ENCODE results near the gene BRK1.
"Not testable (repeated sequence)": the region's sequence is repeated elsewhere in the genome, so short reads cannot be mapped to it uniquely, and the experiment has no call there.

The BRK1 gene

DNA sequence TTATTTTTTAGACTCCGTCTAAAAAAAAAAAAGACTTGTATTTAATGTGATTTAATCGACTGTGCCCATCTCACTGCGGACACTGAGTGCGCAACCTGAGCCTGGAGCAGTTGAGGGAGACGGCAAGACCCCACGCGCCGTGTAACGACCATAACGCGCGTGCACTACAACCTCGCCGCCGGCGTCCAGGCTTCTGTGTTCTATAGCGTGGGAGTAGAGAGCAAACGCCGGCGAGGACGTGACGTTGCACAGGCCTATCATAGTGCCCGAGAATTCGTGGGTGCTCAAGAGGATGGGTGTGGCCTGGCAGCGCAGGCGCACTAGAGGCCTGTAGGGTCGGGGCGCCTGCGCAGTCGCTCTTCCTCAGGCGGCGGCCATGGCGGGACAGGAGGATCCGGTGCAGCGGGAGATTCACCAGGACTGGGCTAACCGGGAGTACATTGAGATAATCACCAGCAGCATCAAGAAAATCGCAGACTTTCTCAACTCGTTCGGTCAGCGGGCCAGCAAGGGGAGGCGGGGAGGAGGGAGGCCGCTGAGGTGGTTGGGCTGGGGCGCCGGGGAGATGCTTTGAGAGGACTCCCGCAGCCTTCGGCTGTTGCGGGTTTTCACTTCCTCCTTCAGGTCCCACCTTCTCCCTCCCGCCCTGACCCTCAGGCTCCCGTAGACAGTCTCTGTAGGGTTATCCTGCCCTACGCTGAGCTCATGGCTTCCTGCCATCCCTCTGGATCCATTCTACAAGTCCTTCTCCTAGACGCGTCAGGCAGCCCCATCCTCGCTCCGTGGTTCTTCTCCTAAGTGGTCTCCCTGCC lies at the start of gene BRK1:
Gene BRK1 (plus strand): TSS at position 350 of the 812 bp plus-strand sequence. CDS start 27 bp downstream, at position 377.
- DNase-seq (ENCODE audit: low read depth in 3 of 3), result peak; percentile 89 to 92 (median 91)

DNA sequence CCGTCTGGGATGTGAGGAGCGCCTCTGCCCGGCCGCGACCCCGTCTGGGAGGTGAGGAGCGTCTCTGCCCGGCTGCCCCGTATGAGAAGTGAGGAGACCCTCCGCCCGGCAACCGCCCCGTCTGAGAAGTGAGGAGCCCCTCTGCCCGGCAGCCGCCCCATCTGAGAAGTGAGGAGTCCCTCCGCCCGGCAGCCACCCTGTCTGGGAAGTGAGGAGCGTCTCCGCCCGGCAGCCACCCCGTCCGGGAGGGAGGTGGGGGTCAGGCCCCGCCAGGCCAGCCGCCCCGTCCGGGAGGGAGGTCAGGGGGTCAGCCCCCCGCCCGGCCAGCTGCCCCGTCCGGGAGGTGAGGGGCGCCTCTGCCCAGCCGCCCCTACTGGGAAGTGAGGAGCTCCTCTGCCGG lies 45.4 kb upstream of the BRK1 start:
- DNase-seq (ENCODE audit: low read depth in 3 of 3), result not testable (repeated sequence)

DNA sequence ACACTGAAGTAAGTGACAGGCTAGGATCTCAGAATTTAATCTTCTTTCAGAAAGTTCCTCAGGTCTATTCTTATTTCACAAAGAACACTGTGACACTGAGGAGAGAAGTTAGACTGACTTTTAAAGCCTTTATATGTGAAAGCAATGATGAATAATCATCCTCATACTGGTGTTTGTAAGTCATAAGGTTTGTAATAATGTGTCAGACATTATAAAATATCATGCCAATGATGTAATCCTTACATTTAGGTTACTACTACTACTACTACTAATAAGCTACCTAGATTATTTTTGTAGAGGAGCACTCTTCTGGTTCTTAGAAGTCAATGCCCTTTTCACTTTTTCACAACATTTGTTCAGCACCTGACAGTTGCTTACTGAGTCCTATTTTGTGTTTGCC lies 40.8 kb upstream of the BRK1 start:
- DNase-seq (ENCODE audit: low read depth in 3 of 3), result no peak

DNA sequence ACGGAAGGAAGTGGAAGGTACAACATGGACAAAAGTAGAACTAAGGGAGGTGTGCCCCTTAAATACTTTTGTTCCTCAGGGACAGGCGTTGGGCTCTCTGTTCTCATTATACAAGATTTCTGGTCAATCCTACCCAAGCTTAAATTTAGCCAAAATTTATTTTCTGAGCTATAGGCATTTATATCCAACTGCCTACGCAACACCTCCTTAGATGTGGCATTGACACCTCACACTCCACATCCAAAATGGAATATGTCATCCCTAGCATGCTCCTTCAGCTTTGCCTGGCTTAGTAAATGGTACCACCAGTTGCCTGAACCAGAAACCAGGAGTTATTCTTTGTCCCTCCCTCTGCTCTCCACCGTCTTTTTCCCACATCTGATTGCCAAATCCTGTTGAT lies 33.6 kb upstream of the BRK1 start:
- no peak for DNase-seq (ENCODE audit: low read depth in 3 of 3)

DNA sequence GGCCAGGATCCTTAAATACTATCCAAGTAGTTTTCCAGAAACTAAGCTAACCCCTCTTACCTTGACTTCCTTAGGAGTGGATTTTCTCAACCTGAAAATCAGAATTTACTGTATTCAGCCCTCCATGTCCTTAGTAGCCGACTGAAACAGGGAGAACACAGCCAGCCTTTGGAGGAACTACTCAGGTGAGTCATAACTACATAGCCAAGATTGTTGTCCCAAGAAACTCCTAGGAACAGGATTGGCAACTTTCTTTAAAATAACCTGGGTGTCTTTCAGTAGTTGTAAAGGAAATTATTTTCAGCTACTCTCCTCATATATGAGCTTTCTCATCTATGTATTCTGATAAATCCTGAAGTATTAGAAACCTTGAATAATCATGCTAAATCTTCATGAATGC lies 29.7 kb upstream of the BRK1 start:
- DNase-seq (ENCODE audit: low read depth in 3 of 3), result no peak

DNA sequence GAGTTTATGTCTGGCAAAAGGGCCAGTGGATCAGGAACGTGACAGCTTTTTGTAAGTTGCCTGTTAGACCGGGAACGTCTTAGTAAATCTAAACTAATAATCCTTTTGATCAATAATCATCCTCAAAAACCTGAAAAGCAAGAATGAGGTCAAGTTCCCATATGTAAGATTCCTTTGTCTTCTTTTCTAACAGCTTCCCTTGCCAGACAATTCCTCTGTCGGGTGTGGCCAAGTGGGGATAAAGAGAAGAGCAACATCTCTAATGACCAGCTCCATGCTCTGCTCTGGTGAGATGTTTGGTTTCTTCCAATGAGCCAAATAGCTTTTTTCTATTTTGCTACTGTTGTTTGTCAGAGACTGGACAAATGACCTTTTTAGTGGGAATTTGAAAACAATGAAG lies 27.2 kb upstream of the BRK1 start:
- no peak for DNase-seq (ENCODE audit: low read depth in 3 of 3)

DNA sequence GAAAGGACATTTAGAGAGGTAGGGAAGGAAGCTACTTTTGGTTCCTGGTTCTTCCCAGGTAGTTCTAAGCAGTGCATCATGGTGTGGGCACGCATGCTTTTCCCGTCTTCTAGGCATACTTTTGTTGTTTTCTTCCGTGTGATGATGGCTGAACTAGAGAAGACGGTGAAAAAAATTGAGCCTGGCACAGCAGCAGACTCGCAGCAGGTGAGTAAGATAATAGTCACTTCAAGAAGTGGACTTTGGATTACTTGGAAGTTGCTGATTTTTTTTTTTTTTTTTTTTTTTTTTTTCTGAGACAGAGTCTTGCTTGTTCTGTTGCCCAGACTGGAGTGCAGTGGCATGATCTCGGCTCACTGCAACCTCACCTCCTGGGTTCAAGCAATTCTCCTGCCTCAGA lies 25.3 kb upstream of the BRK1 start:
- DNase-seq (ENCODE audit: low read depth in 3 of 3), result no peak

DNA sequence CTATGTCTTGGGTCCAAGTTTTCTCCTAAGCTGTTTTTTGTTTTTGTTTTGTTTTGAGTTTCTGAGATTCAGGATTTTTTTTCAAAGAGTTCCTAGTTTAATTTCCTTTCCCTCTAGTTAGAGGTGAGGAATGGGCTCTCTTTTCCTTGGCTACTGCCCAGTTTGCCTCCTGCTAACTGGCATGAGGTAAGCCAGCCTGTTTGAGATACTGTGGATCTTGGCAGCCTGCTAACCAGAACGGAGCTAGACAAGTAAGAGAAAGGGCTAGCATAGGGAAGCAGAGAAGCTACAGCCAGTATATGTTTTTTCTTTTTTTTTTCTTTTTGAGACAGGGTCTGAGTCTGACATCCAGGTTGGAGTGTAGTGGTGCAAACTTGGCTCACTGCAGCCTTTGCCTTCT lies 24.7 kb upstream of the BRK1 start:
- DNase-seq (ENCODE audit: low read depth in 3 of 3), result not testable (repeated sequence)

DNA sequence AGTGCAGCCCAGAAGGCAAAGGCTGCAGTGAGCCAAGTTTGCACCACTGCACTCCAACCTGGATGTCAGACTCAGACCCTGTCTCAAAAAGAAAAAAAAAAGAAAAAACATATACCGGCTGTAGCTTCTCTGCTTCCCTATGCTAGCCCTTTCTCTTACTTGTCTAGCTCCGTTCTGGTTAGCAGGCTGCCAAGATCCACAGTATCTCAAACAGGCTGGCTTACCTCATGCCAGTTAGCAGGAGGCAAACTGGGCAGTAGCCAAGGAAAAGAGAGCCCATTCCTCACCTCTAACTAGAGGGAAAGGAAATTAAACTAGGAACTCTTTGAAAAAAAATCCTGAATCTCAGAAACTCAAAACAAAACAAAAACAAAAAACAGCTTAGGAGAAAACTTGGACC lies 24.1 kb upstream of the BRK1 start:
- not testable (repeated sequence) for DNase-seq (ENCODE audit: low read depth in 3 of 3)

DNA sequence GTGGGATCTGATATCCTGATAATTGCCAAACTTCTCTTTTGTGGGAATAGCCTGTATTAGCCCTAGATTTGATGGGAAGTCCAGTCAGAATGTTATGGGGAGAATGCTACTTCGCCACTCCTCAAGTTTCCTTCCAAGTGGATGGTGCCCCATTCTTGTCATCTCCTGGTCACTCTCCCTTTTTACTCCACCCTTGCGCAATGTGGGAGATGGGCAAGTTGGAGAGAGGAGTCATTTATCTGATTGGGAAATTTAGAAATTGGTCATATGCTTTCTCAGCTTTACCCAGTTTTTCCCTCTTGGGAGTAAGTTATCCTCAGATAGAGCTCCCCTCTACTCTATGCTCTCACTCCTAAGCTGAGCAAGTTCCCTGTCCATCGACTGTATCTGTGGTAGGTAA lies 21.8 kb upstream of the BRK1 start:
- no peak for DNase-seq (ENCODE audit: low read depth in 3 of 3)

DNA sequence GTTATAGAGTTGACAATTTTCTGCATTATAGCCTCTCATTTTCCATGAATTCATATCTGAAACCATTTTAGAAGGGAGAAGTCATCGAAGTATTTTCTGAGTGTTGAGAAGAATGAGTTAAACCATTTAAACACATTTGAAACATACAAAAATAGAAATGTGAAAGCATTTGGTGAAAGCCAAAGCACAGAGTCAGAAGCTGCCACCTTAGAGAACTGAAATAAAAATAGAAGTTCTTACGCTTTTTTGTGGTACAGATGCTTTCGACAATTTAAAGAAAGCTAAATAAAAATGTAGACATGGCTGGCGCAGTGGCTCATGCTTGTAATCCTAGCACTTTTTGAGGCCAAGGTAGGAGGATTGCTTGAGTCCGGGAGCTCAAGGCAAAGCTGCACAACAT lies 16.4 kb upstream of the BRK1 start:
- no peak for DNase-seq (ENCODE audit: low read depth in 3 of 3)

DNA sequence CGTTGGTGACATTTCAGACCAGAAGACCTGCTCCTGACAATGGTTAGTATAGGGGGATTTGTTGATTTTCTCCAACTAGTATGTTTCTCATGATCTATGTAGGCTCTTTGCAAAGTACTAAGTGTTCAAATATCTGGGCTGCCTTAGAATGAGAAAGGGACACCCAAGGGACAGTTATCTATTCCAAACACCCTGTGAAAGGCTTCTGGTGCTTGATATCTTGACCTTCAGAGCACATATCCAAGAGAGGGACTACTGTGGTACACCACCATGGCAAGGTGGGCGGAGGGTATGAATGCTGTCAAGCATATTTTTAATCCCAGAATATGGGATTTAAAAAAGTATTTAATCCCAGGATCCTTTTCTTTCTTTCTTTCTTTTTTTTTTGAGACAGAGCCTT lies 8.6 kb upstream of the BRK1 start:
- no peak for DNase-seq (ENCODE audit: low read depth in 3 of 3)

DNA sequence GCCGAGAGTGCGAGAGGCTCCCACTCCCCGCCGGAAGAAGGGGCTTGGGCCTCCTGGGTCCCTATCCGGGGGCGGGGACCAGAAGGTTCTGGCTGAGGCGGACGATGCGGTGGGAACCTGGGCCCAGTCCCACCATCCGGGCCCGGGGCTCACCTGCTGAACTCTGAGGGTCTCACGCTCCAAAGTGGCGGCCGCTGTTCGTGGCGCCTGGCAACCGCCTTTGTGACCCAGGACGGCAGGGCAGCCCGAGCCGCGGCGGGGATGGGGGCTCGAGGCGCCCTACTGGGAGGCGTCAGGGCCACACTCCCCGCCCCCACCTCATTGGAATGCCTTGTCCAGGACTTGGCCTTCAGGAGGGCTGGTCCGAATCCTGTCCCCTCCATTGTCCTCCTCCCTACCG lies 7.4 kb upstream of the BRK1 start, which contains the start of gene FANCD2OS:
Gene FANCD2OS (minus strand): TSS at position 165 of the 400 bp plus-strand sequence. CDS start 3,481 bp downstream, outside the sequence.
- DNase-seq (ENCODE audit: low read depth in 3 of 3), result no peak

DNA sequence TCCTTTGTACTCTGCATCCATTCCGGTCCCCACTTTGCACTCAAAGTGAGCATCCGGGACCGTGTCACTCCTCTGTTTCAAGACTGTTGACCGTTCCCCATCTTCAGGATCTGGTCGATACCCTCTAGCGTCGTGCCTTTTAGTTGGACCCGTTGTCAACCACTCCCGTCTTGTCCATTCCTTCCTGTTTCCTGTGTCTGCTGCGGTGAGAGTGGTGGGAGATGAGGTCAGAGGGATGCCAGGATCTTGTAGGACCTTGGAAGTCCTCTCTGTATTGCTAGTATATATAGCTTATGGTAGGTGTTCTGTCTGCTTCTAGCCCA lies 624 bp downstream of the BRK1 start:
- no peak for DNase-seq (ENCODE audit: low read depth in 3 of 3)

DNA sequence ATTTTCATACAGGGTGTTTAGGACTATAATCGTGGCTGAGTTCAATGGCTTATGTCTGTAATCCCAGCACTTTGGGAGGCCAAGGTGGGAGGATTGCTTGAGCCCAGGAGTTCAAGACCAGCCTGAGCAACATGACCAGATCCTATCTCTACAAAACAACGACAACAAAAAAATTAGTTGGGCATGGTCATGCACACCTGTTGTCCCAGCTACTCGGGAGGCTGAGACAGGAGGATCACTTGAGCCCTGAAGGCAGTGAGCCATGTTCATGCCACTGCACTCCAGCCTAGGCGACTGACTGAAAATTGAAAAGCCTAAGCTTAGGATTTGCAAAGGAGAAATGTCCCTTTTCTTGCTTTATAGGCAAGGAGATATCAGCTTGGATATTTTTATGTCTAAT lies 1.5 kb downstream of the BRK1 start:
- DNase-seq (ENCODE audit: low read depth in 3 of 3), result no peak

DNA sequence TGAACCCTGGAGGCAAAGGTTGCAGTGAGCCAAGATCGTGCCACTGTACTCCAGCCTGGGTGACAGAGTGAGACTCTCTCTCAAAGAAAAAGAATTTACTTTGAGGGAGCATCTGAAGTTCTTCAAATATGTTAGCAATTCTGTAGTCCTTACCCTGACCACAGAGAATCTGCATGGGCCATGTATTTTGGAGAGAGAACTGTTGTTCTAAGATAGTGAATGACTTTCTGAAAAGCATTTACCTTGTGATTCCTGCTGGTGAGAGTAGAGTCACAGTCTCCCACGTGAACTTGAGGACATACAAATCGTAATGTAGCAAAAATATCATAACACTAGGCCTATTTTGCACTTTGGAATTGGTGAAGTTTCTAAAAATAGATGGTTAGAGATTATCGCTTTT lies 3.9 kb downstream of the BRK1 start:
- DNase-seq (ENCODE audit: low read depth in 3 of 3), result no peak

DNA sequence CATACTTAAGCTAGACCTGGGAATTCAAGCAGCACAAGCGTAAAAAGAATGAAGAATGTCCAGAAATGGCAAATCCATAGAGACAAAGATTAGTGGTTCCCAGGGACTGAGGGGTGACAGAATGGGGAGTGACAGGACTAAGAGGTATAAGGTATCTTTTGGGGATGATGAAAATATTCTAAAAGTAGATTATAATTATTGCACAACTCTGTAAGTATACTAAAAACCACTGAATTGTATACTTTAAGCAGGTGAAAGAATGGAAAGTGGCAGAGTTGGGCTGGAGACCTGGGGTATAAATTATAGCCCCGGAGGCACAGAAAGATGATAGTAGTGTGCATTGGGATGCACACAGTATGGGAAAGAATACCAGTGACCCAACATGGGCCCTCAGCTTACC lies 5.6 kb downstream of the BRK1 start:
- DNase-seq (ENCODE audit: low read depth in 3 of 3), result no peak

DNA sequence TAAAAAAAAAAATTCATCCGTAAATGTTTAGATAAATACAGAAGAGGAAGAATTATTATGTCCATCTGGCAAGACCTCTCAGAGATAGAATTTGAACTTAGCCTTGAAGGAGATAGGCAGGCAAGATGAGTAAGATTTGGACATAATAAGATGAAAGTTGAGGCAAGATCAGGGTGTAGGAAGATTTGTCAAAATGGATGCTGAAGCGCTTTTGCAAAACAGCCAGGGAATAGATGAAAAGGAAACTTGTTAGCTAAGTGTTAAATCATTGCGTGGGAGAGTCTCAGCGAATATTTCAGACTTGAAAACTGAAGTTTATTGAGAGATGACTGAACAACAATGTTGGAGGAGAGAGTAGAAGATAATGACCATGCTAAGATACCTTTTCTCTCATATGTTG lies 7.2 kb downstream of the BRK1 start:
- no peak for DNase-seq (ENCODE audit: low read depth in 3 of 3)

DNA sequence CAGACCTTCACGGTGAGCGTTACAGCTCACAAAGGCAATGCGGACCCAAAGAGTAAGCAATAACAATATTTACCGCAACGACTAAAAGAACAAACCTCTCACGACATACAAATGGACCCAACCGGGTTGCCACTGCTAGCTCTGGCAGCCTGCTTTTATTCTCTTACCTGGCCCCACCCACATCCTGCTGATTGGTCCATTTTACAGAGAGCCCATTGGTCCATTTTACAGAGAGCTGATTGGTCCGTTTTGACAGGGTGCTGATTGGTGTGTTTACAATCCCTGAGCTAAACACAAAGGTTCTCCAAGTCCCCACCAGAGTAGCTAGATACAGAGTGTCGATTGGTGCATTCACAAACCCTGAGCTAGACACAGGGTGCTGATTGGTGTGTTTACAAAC lies 20.4 kb downstream of the BRK1 start:
- DNase-seq (ENCODE audit: low read depth in 3 of 3), result not testable (repeated sequence)

DNA sequence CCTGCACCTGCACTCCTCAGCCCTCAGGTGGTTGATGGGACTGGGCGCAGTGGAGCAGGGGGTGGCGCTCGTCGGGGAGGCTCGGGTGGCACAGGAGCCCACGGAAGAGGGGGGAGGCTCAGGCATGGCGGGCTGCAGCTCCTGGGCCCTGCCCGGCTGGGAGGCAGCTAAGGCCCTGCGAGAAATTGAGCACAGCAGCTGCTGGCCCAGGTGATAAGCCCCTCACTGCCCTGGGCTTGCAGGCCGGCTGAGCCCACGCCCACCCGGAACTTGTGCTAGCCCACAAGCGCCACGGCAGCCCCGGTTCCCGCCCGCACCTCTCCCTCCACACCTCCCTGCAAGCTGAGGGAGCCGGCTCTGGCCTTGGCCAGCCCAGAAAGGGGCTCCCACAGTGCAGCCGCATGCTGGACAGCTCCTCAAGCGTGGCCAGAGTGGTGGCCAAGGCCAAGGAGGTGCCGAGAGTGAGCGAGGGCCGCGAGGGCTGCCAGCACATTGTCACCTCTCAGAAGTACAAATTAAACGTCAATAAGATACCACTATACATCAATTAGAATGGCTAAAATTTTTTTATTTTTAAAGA lies 21.0 kb downstream of the BRK1 start:
- no peak for DNase-seq (ENCODE audit: low read depth in 3 of 3)

DNA sequence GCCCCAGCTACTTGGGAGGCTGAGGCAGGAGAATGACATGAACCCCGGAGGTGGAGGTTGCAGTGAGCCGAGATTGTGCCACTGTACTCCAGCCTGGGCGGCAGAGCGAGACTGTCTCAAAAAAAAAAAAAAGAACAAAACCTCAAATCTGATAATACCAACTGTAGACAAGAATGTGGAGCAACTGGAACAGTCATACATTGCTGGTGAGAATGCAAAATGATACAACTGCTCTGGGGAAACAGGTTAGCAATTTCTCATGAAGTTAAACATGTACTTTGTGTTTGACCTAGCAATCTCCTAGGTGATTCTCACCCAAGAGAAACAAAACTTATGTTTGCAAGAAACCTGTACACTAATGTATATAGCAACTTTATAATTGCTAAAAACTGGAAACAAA lies 21.7 kb downstream of the BRK1 start:
- DNase-seq (ENCODE audit: low read depth in 3 of 3), result no peak

DNA sequence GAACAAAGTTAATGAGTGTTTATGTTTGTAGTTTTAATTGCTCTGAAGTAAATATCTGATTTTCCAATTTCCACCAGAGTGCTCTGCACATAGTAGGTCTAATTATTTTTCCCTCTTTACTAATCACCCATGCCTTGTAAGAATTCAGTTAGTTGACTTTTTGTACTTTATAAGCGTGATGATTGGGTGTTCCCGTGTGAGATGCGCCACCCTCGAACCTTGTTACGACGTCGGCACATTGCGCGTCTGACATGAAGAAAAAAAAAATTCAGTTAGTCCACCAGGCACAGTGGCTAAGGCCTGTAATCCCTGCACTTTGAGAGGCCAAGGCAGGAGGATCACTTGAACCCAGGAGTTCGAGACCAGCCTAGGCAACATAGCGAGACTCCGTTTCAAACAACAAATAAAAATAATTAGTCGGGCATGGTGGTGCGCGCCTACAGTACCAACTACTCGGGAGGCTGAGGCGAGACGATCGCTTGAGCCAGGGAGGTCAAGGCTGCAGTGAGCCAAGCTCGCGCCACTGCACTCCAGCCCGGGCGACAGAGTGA lies 25.6 kb downstream of the BRK1 start:
- no peak for DNase-seq (ENCODE audit: low read depth in 3 of 3)

All from stimulated activated CD4-positive, alpha-beta T cell treated with anti-CD3 and anti-CD28 coated beads, TNF-alpha, amount 100 ng/mL, for 48 hours (primary cell).